Loucy (cell line): ENCODE results near the gene ZNG1B.
"Not testable (repeated sequence)": the region's sequence is repeated elsewhere in the genome, so short reads cannot be mapped to it uniquely, and the experiment has no call there.

ENCODE experiments used
- EZH2phosphoT487 ChIP-seq: fragments of 200-600 bp; IDR thresholded peaks from 2 replicates; pipeline ENCODE4 v1.6.1; 2018; ENCODE audit warnings: antibody characterized with exemption, mild to moderate bottlenecking, moderate library complexity, borderline replicate concordance
- TF ChIP-seq, protein P1 (sequence below): fragments of 200-600 bp; sonication (generic); conservative IDR thresholded peaks from 2 replicates; pipeline ENCODE4 v1.5.1; 2014; ENCODE audit warnings: mild to moderate bottlenecking, antibody characterized with exemption, low read length

DNA sequence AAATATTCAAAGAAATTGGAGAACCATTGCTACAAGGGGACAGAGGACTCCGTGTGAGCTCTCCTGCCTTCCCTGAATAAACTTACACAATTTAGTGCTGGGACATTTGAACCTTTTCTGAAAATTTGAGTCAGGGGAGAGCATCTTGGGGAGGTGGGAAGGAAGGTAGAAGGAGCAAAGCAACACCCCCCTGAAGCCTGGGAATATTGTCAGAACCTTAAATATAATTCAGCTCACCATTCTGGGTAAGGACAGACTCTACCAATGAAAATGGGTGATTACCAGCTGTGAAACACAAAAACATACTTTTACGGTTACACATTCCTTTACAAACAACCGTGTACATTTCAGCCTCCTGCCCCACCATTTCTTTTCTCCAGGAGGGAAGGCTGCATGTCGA is 60.9 kb downstream of the ZNG1B start, which contains the start of gene FOXD4L1:
- TF ChIP-seq, protein P1, sequence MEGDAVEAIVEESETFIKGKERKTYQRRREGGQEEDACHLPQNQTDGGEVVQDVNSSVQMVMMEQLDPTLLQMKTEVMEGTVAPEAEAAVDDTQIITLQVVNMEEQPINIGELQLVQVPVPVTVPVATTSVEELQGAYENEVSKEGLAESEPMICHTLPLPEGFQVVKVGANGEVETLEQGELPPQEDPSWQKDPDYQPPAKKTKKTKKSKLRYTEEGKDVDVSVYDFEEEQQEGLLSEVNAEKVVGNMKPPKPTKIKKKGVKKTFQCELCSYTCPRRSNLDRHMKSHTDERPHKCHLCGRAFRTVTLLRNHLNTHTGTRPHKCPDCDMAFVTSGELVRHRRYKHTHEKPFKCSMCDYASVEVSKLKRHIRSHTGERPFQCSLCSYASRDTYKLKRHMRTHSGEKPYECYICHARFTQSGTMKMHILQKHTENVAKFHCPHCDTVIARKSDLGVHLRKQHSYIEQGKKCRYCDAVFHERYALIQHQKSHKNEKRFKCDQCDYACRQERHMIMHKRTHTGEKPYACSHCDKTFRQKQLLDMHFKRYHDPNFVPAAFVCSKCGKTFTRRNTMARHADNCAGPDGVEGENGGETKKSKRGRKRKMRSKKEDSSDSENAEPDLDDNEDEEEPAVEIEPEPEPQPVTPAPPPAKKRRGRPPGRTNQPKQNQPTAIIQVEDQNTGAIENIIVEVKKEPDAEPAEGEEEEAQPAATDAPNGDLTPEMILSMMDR: not testable (repeated sequence)
- not testable (repeated sequence) for TF ChIP-seq EZH2phosphoT487
